GM19395 (cell line): ENCODE measurements around the gene DAPP1.
"Not testable (repeated sequence)": the region's sequence is repeated elsewhere in the genome, so short reads cannot be mapped to it uniquely, and the experiment has no call there.

Experiments used
- ATAC-seq: cut with Tn5 transposase; IDR thresholded peaks from one replicate; pipeline ENCODE4 v1.9.1; 2021; ENCODE audit warnings: mild to moderate bottlenecking, moderate library complexity; ENCODE audit not compliant: unreplicated experiment

Gene DAPP1, protein sequence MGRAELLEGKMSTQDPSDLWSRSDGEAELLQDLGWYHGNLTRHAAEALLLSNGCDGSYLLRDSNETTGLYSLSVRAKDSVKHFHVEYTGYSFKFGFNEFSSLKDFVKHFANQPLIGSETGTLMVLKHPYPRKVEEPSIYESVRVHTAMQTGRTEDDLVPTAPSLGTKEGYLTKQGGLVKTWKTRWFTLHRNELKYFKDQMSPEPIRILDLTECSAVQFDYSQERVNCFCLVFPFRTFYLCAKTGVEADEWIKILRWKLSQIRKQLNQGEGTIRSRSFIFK

GRCh38 chr4:99816545-99817308 is at the start of gene DAPP1:
DAPP1 (plus strand) TSS chr4:99816827; CDS start chr4:99816914, 87 bp downstream.
- peak; percentile 96 for ATAC-seq

- not testable (repeated sequence) for ATAC-seq
Observed at GRCh38 chr4:99770842-99771241, 45.8 kb upstream of the DAPP1 start.

- no peak for ATAC-seq
Observed at GRCh38 chr4:99783940-99784339, 32.7 kb upstream of the DAPP1 start.

- no peak for ATAC-seq
Observed at GRCh38 chr4:99784842-99785241, 31.8 kb upstream of the DAPP1 start.

DNA sequence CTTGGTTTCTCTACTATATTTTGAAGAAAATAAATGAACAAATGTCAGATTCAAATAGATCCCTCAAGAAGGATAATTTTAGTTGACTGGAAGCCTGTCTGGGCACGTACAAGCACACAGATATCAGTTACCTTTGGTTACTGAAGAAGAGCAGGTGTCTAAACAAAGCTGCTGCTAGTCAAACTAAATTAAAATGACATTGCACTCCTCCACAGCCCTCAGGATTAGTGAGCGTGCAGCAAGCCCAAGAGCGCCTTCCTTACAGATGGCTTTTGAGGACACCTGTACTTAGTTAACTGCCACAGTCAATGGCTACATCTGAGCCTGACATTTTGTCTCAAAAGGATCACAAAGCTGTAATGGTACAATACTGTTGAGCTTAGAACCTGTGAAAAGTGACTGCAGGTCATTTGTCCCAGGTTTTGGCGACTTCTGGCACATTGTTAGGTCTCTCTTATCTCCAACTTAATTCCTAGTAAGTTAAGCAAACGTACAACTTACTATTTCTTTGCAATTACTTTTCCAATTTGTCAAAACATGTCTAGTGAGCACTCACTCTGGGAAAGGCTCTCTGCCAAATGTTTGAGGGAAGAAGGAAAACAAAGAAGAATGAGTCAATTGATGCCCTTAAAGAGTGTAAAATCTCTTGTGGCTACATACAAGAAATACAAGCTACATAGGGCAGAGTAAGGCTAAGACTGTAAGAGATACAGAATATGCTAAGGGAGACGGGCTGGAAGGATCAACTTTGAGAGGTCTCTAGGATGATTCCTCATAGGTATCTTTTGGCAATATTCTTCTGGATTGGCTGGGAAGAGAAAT is 25.6 kb upstream of the DAPP1 start:
- ATAC-seq: no peak

DNA sequence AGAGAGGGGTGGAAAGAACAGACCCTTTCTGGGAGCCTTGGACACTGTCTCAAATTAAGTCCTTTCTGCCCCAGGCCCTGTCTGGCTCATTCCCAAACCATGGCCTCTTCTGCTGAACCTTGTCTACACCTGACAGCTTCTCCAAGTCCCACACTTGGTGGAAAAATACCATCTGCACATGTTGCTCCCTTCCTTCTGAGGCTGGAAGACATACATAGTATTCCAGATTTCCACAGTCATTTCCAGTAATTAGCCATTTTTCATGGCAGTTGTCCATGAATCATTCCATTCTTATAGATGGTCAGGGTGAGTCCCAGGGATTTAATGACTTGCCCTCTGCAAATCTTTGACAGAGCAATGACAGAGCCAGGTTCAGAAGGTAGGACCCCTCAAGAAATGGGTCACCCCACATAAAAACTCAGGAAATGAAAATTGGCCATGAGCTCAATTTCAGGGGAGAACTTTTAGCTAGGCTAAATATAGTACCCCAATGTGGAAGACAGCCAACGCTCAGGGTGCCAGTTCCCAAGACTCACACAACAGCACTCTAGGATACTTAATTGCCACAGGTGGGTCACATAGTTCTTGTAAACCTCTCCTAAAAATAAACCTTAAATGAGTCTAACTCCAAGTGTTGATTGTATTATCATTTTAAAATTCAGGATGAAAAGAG is 16.2 kb upstream of the DAPP1 start:
- no peak for ATAC-seq

DNA sequence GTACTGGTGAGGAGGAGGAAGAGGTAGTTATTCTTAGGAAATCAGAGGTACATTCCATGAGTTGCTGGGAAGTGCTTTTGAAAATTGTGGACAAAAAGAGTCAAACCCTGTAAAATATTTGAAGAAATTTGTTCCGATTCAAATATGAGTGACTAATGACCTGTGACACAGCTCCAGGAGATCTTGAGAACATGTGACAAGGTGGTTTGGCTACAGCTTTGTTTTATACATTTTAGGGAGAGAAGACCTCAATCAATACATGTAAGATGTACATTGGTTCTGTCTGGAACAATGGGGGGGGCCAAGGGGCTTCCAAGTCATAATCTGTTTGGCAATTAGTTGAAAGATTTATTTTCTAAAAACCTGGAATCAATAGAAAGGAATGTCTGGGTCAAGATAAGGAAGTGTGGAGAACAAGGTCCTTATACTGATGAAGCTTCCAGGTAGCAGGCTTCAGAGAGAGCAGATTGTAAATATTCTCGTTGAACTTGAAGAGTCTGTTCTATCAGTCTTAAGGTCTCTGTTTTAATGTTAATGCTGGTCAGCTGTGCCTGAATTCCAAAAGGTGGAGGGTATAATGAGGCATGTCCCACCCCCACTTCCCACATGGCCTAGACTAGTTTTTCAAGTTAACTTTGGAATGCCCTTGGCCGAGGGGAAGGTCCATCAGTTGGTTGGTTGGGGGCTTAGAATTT is 15.5 kb upstream of the DAPP1 start:
- no peak for ATAC-seq

DNA sequence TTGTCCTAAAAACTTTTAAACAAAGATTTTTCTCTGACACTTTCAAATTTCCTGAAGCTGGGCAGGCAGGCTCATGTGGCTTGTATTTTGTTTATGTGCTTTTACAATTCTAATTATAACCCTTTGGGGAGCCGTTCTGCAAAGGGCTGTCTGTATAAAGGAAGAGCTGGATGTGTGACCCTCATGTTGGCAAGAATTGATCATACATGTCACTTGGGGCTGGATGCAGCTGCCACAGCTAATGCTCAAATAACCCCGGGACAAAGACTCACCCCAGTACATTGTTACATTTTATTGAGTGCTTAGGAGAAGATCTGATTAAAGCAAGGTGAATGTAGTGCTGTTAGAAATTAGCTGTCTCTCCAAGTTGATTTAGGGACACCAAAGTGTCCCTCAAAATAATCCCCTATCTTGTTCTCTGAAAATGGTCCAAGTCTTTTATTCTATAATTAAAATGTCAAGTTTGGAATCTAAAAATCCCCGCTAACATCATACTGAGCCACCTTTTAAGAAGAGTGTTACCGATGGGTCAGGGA is 13.0 kb upstream of the DAPP1 start:
- no peak for ATAC-seq

DNA sequence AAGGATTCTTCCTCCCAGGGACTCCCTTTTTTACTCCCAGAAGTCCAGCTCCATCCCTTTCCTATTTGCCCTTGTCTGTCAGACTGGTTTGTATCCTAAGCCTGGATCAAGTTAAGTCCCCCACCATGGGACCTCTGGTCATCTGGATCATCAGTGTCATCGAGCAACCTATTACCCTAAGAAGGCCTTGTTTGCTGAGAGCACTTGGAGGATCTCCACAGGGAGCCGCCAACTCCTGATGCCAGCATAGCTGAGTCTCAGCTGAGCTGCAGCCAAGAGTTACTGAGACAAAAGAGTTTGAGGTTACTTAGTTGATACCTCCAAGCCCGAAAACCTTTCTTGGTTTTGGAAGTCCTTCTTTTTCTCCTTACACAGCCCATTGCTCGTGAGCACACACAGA is 10.1 kb upstream of the DAPP1 start:
- ATAC-seq: no peak

- ATAC-seq: no peak
Observed at GRCh38 chr4:99807666-99808065, 9.0 kb upstream of the DAPP1 start.

DNA sequence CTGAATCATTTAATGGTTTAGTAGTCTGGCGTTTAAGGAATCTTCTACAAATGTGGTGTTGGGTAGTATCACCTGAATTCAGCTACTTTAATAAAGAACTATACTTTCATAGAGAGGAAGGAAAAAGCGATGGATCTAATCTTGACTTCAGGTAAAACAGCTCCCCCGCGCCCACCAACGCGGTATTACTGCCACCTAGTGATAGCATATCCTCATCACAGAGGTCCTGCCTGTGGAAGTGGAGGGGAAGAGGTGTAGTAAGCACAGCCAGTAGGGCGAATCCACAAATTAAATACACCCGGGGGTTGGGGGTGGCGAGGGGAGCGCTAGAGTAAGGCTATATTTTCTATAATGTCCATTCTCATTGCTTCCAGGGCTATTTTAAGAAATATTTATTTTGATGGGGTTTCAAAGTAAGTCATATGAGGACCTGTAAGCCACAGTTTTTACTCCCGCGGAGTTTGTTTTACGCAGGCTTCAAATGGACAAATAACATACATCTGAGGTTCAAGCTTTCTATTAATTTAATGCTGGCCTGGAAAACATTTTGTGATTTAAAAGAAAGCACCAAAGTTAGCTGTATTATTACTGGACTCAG is 8.3 kb upstream of the DAPP1 start:
- ATAC-seq: peak; percentile 89

- no peak for ATAC-seq
Observed at GRCh38 chr4:99809326-99809725, 7.3 kb upstream of the DAPP1 start.

- no peak for ATAC-seq
Observed at GRCh38 chr4:99810536-99810935, 6.1 kb upstream of the DAPP1 start.

DNA sequence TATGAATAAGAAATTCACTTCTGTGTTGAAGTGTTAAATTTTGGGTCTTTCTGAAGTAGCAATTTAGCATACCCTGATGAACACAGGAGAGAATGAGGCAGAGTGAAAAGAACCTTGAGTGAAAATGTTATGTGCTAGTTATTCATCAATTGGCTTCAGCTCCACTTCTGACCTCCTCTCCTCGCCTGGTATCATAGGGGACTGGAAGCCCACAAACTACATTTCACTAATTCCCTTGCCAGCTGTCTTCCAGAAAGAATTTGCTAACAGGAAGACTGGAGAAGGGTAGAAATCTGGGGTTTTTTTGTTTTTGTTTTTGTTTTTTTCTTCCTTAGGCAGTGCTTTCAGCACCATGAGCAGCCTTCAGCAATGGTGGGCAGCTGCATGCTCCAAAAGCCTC is 5.5 kb upstream of the DAPP1 start:
- ATAC-seq: no peak

DNA sequence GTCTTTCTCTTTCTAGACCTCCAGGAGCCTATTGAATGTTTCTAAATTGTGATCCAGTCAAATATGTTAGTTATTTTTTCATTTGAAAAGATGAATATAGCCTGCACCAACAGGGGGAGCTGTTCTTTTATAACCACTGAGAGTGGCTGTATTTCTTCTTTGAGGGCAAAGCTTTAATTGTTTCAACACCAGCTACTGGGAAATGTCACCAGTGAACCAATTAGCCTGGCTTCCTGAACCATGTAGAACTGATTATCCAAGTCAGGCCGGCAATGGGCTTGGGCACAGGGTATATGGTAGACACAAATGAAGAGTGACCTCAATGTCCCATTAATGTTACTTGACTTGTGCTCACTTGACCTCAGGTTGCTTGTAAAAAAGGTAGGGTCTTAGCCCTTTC is 4.8 kb upstream of the DAPP1 start:
- ATAC-seq: no peak

DNA sequence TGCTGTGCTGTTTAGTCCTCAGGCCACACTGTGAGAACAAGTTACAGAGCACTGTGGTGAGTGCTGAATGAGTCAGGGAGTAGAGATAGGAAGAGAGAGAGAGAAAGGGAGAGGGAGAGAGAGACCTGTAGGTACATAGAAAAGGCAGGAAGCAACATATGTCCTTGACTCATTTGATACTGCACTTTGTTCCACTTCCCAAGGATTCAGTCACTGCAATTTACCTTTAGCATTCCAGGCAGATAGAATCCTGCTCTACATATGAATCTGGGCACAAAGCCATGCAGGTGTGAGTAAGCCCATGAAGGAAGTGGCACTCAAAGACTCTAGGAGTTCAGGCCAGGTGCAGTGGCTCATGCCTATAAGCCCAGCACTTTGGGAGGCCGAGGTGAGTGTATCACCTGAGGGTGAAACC is 1.0 kb upstream of the DAPP1 start:
- ATAC-seq: no peak

- ATAC-seq: peak; percentile 30
Observed at GRCh38 chr4:99817309-99817890, 773 bp downstream of the DAPP1 start.

GRCh38 chr4:99818661-99819060 is 2.0 kb downstream of the DAPP1 start:
- no peak for ATAC-seq

- ATAC-seq: peak; percentile 84
Observed at GRCh38 chr4:99821918-99822503, 5.4 kb downstream of the DAPP1 start.
